ENCODE data around the gene PHYH.

PHYH gene

GRCh38 chr10:13234172-13234571 is 65.7 kb downstream of the PHYH start, which contains the start of gene UCMA:
Gene UCMA (minus strand): TSS chr10:13234374. CDS start chr10:13234258, 116 bp downstream.
- no peak within 1 kb of the TSS for H3K27ac ChIP-seq
- TF ChIP-seq CTCF (conservative IDR thresholded peaks at IDR 0.05; ENCODE audit: low read depth): no peak
- CTCF ChIA-PET: no interaction called here
- no peak for DNase-seq (ENCODE audit: low spot score)
- POLR2A ChIA-PET (ENCODE audit: low non-redundant PET): no interaction called here

- TF ChIP-seq CTCF (conservative IDR thresholded peaks at IDR 0.05; ENCODE audit: low read depth): no peak
- no peak for DNase-seq (ENCODE audit: low spot score)
- no peak overlapping the region for H3K27ac ChIP-seq
- CTCF ChIA-PET: no interaction called here
- POLR2A ChIA-PET (ENCODE audit: low non-redundant PET): no interaction called here
These were observed 66.5 kb downstream of the PHYH start for GRCh38 chr10:13233358-13233757.

- POLR2A ChIA-PET (ENCODE audit: low non-redundant PET): interaction anchor here (0.6 kb wide), 1 partner anchor 20 kb away, joined by 3 read pairs; no protein-coding TSS in a partner anchor
- no peak overlapping the region for H3K27ac ChIP-seq
- no peak for TF ChIP-seq CTCF (conservative IDR thresholded peaks at IDR 0.05; ENCODE audit: low read depth)
- no peak for DNase-seq (ENCODE audit: low spot score)
- CTCF ChIA-PET: interaction anchor here (0.6 kb wide), 1 partner anchor 982 kb away, joined by 3 read pairs; no protein-coding TSS in a partner anchor
These were observed 68.1 kb downstream of the PHYH start for GRCh38 chr10:13231808-13232207.

GRCh38 chr10:13231190-13231589 is 68.7 kb downstream of the PHYH start:
- ChIA-PET POLR2A (ENCODE audit: low non-redundant PET) (interaction anchor here (0.6 kb wide), 1 partner anchor 21 kb away, joined by 3 read pairs; no protein-coding TSS in a partner anchor), CTCF (no interaction called here)
- no peak for DNase-seq (ENCODE audit: low spot score)
- TF ChIP-seq CTCF (conservative IDR thresholded peaks at IDR 0.05; ENCODE audit: low read depth): no peak
- H3K27ac ChIP-seq: no peak overlapping the region

Measured in RWPE1 (cell line).